Measurements from ENCODE around the gene ZNF266. TPM values are rescaled to one million over a fixed set of nuclear protein-coding genes. Genes with fewer than 3 reads are reported as not detected.
A peak's percentile ranks its signal among the peaks of the same experiment; 100 is the strongest.

ZNF266 gene
- total RNA-seq, 3 donors from 2014 or later (not counting 1 experiment from before 2014, with no cell fraction given): 89.9 to 108 (median 104) TPM

DNA sequence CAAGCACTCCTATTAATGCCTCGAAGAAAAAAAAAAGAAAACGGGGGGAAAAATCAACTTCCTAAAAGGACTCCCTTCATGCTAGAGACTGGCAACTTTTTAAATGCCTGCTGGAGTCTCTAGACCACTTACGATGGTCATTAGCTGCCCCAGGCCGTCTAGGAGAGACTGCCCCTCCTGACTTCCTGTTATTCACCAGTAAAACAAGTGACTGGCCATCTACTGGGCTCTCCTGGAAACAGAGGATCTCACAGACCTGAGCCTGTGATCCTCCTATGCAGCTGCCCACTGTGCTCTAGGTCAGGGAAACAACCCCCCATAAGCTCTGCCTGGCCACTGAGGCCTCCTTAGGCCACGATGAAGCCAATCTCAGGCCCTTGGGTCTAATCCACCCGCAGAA is 7.4 kb downstream of the ZNF266 start:
- intact Hi-C loops (cut with micrococcal nuclease): no loop called here
- Histone ChIP-seq H3K27me3 (ENCODE audit: control insufficient read depth, insufficient read depth, low read length) (no peaks in the 10 kb centered on the region), H3K4me3 (ENCODE audit: low read length) (no peak overlapping the region), H3K36me3 (ENCODE audit: control insufficient read depth, insufficient read depth, low read length) (peaks cover 47% of the 10 kb centered on the region), H3K9me3 (ENCODE audit: control insufficient read depth, insufficient read depth, low read length) (no peaks in the 10 kb centered on the region), H3K4me1 (ENCODE audit: control insufficient read depth, insufficient read depth, low read length) (no peaks in the 10 kb centered on the region), H3K27ac (ENCODE audit: low read length) (no peak overlapping the region)
- Mint-ChIP-seq H3K4me3 (no peak overlapping the region), H3K27ac (peak overlapping the region; percentile 34 to 39), H3K9me3 (no peaks in the 10 kb centered on the region), H3K27me3 (ENCODE audit: low read depth in 2 of 2) (no peaks in the 10 kb centered on the region), H3K4me1 (peaks cover 38 to 43% of the 10 kb centered on the region in 2 donors), H3K36me3 (peaks cover 21% of the 10 kb centered on the region)
- no peak for DNase-seq
- ATAC-seq: no peak
- WGBS (ENCODE audit: insufficient coverage): 78% methylated on average over 6 of the region's 6 CpGs
- TF ChIP-seq, protein P1, sequence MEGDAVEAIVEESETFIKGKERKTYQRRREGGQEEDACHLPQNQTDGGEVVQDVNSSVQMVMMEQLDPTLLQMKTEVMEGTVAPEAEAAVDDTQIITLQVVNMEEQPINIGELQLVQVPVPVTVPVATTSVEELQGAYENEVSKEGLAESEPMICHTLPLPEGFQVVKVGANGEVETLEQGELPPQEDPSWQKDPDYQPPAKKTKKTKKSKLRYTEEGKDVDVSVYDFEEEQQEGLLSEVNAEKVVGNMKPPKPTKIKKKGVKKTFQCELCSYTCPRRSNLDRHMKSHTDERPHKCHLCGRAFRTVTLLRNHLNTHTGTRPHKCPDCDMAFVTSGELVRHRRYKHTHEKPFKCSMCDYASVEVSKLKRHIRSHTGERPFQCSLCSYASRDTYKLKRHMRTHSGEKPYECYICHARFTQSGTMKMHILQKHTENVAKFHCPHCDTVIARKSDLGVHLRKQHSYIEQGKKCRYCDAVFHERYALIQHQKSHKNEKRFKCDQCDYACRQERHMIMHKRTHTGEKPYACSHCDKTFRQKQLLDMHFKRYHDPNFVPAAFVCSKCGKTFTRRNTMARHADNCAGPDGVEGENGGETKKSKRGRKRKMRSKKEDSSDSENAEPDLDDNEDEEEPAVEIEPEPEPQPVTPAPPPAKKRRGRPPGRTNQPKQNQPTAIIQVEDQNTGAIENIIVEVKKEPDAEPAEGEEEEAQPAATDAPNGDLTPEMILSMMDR (IDR thresholded peaks at IDR 0.05): no peak

DNA sequence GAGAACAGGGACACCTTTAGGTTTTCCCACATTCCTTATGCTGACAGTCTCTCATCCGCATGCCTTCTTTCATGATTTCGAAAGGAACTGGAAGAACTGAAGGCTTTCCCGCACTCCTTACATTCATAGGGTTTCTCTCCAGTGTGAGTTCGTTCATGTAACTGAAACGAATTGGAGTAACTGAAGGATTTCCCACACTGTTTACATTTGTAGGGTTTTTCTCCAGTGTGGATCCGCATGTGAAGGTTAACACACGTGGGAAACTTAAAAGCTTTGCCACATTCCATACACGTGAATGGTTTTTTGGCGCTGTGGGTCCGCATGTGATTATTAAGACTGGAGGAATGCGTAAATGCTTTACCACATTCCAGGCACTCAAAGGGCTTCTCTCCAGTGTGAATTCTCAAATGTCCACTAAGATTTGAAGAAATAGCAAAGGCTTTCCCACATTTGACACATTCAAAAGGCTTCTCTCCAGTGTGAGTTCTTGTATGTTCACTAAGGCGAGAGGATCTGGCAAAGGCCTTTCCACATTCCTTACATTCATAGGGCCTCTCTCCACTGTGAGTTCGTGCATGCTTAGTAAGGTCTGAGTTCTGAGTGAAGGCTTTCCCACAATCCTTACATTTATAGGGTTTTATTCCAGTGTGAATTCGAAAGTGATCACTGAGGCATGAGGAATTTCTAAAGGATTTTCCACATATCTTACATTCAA is 22.0 kb downstream of the ZNF266 start:
- Histone ChIP-seq H3K27me3 (ENCODE audit: control insufficient read depth, insufficient read depth, low read length) (no peaks in the 10 kb centered on the region), H3K4me3 (ENCODE audit: low read length) (no peak overlapping the region), H3K9me3 (ENCODE audit: control insufficient read depth, insufficient read depth, low read length) (peaks cover 77% of the 10 kb centered on the region), H3K4me1 (ENCODE audit: control insufficient read depth, insufficient read depth, low read length) (no peaks in the 10 kb centered on the region), H3K36me3 (ENCODE audit: control insufficient read depth, insufficient read depth, low read length) (peaks cover 55% of the 10 kb centered on the region), H3K27ac (ENCODE audit: low read length) (no peak overlapping the region)
- H3K4me1 Mint-ChIP-seq: no peaks in the 10 kb centered on the region
- H3K4me3 Mint-ChIP-seq: no peak overlapping the region
- ATAC-seq (no peak), DNase-seq (no peak)
- WGBS (ENCODE audit: insufficient coverage): 98% methylated on average over 12 of the region's 14 CpGs
- no peaks in the 10 kb centered on the region for H3K27me3 Mint-ChIP-seq (ENCODE audit: low read depth in 2 of 2)
- H3K9me3 Mint-ChIP-seq: peaks cover 7 to 15% of the 10 kb centered on the region in 2 donors
- TF ChIP-seq, protein P1 (IDR thresholded peaks at IDR 0.05): no peak
- peaks cover 54% of the 10 kb centered on the region for H3K36me3 Mint-ChIP-seq
- intact Hi-C loops (cut with micrococcal nuclease): no loop called here
- H3K27ac Mint-ChIP-seq: no peak overlapping the region

DNA sequence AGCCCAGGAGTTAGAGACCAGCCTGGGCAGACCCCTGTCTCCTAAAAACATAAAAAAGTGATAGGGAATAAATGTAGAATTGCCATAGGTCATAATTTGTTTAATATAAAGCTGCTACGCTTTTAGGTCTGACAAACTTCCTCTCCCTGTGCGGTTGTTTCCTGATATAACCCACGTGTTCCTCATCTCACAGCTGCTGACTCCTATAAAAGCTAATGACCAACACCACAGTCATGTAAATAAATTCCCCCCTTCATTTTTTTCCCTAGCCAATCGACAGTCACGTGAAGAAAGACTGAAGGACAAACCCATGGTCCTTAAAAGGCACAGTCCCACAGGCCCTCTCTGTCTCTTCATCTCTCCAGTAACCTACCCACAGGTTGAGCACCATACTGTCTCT is 27.5 kb downstream of the ZNF266 start:
- Mint-ChIP-seq H3K9me3 (peaks cover 10 to 19% of the 10 kb centered on the region in 2 donors), H3K4me3 (peak overlapping the region; percentile 77), H3K27me3 (ENCODE audit: low read depth in 2 of 2) (peaks cover 0 to 3% of the 10 kb centered on the region in 2 donors), H3K36me3 (peaks cover 27% of the 10 kb centered on the region), H3K4me1 (peaks cover 17 to 21% of the 10 kb centered on the region in 2 donors), H3K27ac (no peak overlapping the region)
- TF ChIP-seq, protein P1 (IDR thresholded peaks at IDR 0.05): no peak
- Histone ChIP-seq H3K36me3 (ENCODE audit: control insufficient read depth, insufficient read depth, low read length) (peaks cover 3% of the 10 kb centered on the region), H3K27me3 (ENCODE audit: control insufficient read depth, insufficient read depth, low read length) (no peaks in the 10 kb centered on the region), H3K4me3 (ENCODE audit: low read length) (no peak overlapping the region), H3K9me3 (ENCODE audit: control insufficient read depth, insufficient read depth, low read length) (peaks cover 64% of the 10 kb centered on the region), H3K4me1 (ENCODE audit: control insufficient read depth, insufficient read depth, low read length) (peaks cover 10% of the 10 kb centered on the region), H3K27ac (ENCODE audit: low read length) (no peak overlapping the region)
- no peak for ATAC-seq
- intact Hi-C loops (cut with micrococcal nuclease): no loop called here
- no peak for DNase-seq
- WGBS (ENCODE audit: insufficient coverage): 58% methylated on average over 5 of the region's 5 CpGs
